VCaP (cell line): ENCODE data around the gene SLC25A48.

Source experiments
- H3K27ac ChIP-seq: fragments of 450-650 bp; 2 replicates; pipeline ENCODE4 v1.5.1; 2017
- CTCF ChIP-seq: fragments of 450-650 bp; conservative IDR thresholded peaks from 2 replicates; pipeline ENCODE4 v1.5.1; 2017; ENCODE audit warnings: mild to moderate bottlenecking, moderate library complexity

The SLC25A48 gene

DNA sequence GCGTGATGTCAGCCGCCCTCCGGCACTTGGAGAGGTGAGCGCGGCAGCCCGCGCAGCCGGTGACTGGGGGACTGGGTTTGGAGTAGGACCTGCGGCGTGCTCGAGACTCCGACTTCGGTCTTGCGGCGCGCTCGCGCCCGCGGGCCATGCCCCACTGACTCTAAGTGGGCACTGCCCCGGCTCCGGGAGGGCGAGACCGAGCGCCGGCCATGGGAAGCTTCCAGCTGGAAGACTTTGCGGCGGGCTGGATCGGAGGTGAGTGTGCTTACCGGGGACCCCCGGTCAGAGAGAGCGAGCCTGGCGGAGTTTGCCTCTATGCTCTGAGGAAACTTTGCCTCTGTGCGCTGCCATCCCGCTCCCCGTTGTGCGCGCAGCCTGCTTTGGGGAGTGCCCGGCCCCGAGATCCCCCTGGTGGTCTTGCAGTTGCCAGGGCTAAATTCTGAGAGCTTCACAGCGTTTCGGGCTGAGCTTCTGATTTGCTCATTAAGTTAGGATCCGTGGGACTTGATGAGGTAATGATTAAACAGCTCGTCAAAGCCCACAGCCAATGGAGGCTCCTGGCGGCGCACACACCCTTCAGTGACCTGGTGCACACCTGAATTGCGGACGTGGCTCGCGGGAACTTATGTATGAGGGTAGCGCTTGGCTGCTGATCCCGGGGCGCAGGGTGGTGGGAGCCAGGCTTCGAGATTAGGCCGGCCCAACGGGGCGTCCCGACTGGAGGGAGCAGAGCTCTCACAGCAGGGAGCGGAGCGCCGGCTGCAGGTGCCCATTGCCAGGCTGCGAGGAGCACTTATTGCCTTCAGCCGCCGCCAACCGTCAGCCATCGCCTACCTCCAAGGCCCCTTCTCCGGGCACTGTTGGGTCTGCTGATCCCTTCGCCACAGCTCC lies at the start of gene SLC25A48:
Gene SLC25A48, plus strand, starts transcription at position 25 of the 891 bp plus-strand sequence. Its CDS starts 185 bp downstream, at position 210.
- H3K27ac ChIP-seq, result peak within 1 kb of the TSS; percentile 46
- TF ChIP-seq CTCF, result peak; percentile 58

- TF ChIP-seq CTCF, result no peak
- H3K27ac ChIP-seq, result no peak overlapping the region
Measured at GRCh38 chr5:135800656-135801055, 33.8 kb upstream of the SLC25A48 start.

DNA sequence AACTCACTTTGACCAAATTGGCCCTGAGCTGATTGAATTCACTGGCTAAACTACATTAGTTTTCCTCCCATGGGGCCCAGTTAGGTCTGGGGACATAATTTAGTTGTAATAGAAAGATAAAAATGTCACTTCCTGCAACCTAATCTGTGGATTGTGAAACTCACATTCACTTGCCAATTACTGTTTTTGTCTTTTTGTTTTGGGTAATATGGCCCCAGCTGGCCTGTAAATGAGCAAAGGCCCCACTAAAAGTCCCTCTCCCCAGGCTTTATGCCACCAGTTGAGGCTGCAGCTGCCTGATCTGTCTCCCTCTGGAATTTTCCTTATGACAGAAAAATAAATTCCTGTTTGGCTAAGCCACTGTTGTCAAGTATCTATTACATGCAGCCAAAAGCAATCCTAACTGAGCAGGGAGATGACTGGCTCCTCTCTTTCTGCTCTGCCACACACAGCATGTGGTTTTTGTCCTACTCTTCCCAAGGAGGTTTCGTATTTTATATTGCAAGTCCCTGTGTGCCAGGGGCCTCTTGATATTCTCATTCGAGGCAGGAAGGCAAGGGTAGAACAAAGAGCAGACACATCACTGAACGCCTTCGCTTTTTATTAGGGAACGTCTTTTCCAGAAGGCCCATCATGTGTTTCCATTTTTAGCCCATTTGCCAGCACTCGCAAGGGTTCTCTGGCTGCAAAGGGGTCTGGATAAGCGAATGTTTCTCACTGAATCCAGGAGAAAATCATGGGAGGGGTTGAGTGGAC lies 24.1 kb upstream of the SLC25A48 start:
- no peak overlapping the region for H3K27ac ChIP-seq
- no peak for TF ChIP-seq CTCF

DNA sequence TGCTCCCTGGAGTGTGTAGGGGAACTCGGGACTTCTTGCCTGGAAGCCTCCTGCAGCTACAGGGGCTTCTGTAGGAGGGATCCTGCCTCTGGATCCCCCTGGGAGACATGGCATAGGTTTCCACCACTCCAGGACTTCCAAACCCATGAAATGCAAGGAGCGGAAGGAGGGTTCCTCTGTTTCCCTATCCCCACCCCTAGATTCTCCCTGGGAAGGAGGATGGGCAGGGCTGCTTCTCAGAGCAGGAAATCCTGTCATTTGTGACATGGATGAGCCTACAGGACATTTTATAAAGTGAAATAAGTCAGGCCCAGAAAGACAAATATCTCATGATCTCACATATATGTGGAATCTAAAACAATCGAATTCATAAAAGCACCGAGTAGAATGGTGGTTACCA lies 23.5 kb upstream of the SLC25A48 start:
- TF ChIP-seq CTCF, result no peak
- no peak overlapping the region for H3K27ac ChIP-seq

DNA sequence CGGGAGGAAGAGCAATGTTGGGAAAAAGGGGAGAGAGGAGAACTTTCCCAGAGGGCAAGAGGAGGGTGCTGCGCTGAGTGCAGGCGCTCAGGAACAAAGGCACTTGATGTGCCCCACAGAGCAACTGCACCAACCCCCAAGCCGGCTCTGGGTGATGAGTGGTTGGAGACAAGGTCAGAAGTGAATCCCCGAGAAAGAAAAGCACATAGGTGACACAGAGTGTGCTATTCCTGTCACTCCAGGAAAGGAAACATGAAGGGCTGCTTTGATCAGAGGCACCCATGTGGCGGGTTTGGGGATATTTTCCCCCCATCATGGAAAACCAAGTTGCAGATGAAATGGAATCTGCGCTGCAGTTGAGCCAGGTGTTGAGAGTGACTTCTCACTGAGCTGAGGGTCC lies 20.7 kb upstream of the SLC25A48 start:
- no peak overlapping the region for H3K27ac ChIP-seq
- no peak for TF ChIP-seq CTCF

DNA sequence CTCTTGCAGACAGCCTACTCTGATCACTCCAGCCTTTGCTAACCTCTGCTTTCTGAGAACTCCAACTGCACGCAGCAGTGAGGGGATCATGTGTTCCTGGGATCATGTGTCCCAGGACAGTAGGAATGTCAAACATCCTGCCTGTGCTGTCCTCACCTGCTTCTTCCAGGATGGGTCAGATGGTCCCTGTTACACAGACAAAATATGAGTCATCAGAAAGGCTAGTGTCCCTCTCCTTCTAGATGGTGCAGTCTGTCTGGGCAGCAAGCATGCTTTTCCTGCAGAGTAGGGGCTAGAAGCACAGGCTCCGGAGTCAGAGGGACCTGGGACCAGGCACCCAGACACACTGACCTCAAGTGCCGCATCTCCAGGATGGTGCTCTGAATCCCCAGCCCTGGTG lies 20.1 kb upstream of the SLC25A48 start:
- TF ChIP-seq CTCF, result no peak
- no peak overlapping the region for H3K27ac ChIP-seq

DNA sequence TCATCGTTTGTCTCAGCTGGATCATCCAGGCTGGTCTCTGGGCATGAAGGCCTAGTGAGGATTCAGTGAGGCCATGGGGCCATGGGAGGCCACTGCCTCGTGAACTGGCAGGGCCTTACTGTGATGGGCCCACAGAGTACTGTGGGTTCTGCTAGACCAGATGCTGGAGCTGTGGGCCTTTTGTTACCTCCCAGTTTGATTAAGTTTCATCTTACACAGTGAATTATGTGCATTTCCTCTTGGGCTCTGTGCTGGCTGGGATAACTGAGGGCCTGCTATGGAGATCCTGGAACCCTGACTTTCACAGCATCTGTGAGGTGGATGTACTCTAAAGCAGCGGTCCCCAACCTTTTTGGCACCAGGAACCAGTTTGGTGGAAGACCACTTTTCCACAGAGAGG lies 19.7 kb upstream of the SLC25A48 start:
- no peak overlapping the region for H3K27ac ChIP-seq

More for the DNA sequence above, 19.7 kb upstream of the SLC25A48 start:
- TF ChIP-seq CTCF, result no peak
